NOMO-1 (cell line): ENCODE measurements around the gene MYL10.
A peak's percentile ranks its signal among the peaks of the same experiment; 100 is the strongest.
"Not testable (repeated sequence)": the region's sequence is repeated elsewhere in the genome, so short reads cannot be mapped to it uniquely, and the experiment has no call there.

Experiments used
- DNase-seq, 2 experiments: peaks; one replicate each; lab custom pipeline; 2025; ENCODE audit not compliant: unreplicated experiment in 2 of 2; lab: John Stamatoyannopoulos, UW

The MYL10 gene

GRCh38 chr7:101657171-101657570 lies 28.1 kb upstream of the MYL10 start:
- DNase-seq = no peak

DNA sequence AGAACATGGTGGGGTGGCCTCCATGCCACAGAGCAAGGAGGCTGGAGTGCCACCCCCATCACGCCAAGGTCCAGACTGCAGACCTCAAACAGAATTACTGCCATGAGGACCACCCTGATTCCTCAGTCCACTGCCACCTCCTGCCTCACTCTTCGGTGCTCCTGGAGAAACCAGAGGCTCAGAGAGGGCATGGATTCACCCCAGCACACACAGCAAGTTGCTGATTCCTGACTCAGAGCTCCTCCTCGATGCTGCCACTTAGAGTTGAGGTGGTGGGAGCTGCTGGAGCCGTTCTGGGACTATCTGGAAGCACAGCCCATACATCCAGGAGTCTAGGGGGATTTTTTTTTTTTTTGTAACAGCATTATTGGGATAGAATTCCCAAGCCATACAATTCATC lies 22.0 kb upstream of the MYL10 start:
- DNase-seq = no peak

- DNase-seq = peak; percentile 27
Measured at GRCh38 chr7:101650579-101651081, 21.5 kb upstream of the MYL10 start.

DNA sequence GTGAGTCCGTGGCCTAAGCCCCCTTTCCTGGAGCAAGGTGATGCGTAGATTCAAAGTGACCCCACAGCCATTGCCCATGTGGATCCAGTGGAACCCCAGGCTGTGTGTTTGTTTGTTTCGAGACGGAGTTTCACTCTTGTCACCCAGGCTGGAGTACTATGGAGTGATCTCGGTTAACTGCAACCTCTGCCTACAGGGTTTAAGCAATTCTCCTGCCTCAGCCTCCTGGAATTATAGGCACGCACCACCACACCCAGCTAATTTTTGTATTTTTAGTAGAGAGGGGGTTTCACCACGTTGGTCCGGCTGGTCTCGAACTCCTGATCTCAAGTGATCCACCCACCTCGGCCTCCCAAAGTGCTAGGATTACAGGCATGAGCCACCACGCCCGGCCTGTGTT lies 18.8 kb upstream of the MYL10 start:
- not testable (repeated sequence) for DNase-seq

DNA sequence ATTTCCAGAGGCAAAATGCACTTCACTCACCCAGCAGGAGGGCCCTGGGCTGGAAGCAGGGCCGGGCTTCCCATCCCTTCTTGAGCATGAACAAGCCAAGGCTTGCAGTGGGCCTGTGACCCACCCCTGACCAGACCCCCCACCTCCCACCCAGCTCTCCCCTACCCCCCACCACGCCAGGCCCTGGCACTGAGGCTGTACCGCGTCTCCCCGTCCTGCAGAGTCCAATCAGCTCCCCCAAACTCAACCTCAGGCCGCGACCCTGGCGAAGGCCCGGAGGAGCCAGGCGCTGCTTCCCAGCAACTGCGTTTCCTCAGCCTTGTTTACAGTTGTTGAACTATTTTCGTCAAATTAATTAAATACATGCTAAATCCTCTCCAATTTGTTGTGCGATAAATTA lies 16.9 kb upstream of the MYL10 start:
- DNase-seq = no peak

DNA sequence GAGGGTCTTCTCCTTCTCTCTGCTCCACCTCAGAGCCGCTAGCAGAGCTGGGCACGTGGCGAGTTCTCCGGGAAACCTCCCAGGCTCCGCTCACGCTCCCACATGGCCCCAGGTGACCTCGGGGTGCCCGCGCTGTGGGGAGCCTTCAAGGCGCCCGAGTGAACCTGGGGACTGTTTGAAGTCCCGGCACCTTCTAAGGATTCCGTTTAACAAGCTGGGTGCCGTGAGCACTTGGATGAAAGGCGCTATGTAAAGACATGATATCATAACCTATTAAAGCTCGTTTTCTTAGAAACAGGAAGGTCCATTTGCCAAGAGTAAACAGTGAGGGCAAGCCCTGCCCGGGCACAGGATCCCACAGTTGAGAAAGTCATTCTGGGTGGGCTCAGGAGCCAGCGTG lies 15.8 kb upstream of the MYL10 start:
- no peak for DNase-seq

DNA sequence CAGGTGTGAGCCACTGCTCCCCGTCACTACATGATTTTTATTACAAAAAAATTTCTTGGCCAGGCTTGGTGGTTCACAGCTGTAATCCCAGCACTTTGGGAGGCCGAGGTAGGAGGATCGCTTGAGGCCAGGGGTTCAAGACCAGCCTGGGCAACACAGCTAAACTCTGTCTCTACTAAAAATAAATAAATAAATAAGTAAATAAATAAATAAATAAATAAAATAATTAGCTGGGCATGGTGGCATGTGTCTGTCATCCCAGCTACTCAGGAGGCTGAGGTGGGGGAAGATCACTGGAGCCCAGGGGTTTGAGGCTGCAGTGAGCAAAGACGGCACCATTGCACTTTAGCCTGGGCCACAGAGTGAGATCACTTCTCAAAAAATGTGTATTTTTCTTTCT lies 10.0 kb upstream of the MYL10 start:
- not testable (repeated sequence) for DNase-seq

- DNase-seq = no peak
Measured at GRCh38 chr7:101636822-101637623, 7.9 kb upstream of the MYL10 start.

- no peak for DNase-seq
Measured at GRCh38 chr7:101635484-101635883, 6.4 kb upstream of the MYL10 start.

DNA sequence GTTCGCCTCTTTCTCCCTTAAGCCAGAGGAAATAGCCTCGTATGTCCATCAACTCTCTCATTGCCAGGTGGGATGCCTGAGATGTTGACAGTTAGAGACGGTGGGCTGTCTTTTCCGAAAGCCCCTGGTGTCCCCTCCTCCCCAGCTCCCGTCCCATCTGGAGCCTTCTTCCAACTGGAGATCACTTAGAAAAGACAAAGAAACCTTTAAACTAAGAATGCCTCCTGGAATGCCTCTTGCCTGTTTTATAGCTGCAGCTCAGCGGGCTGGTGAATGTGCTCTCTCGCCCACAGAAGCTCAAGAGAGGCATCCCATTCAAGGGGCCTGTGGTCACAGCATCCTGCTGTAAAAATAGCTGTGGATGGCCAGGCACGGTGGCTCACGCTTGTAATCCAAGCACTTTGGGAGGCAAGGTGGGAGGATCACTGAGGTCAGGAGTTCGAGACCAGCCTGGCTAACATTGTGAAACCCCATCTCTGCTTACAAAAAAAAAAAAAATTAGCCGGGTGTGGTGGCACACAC lies 5.2 kb upstream of the MYL10 start:
- DNase-seq = no peak

DNA sequence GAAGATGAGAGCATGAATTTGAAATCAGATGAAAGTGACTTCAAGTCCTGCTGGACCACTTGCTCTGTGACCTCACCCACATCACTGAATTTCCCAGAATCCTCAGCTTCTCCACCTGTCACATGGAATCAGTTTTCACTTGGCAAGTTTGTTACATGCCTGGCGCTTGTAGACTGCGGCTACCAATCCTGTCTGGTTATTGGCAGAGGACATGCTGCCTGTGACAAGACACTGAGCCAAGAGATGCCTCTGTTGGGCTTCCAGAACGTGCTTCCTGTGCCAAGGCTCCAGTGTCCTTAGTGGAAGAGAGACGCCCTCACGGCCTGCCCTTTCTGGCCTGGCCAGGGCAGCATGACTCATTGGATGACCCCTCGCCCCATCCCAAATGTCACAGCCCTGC lies 4.4 kb upstream of the MYL10 start:
- DNase-seq = no peak

DNA sequence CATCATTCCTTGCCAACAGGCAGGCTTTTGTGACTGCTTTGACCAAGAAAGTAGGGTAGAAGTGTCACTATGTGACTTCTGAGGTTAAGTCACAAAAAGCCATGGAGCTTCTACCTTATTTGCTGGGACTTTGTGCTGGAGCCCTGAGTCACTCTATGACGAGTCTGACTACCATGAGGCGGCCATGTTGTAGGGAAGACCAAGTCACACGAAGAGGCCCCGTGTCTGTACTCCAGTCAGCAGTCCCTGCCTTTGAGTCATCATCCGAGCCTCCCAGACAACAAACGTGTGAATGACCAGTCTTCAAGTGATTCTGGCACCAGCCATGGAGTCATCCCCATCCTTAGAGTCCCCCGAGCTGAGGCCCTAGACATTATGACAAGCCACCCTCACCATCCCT lies 3.5 kb upstream of the MYL10 start:
- DNase-seq = no peak

DNA sequence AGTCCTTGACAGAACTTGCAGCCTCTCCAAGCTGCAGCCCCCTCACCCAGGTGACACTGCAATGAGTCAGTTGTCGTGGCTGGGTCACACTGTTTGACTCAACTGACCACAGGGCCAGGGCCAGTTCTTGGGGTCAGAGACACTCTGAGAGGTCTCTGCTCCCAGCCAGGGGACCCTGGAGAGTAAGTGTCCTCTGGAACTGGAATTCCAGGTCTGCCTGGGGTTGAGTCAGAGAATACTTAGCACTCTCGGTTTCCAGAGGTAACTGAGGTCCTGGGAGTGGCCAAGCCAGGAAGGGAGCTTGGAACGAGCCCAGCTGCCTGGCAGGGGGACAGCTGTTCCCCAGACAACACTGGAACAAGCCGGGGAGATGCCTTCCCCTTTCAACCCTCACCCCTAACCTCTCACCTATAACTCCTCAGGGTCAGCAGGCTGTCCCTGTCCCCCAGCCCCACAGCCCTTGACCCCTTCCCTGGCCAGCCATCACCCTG lies 2.2 kb upstream of the MYL10 start:
- DNase-seq = no peak

- DNase-seq = peak in 1 of 2 experiments; percentile 7
Measured at GRCh38 chr7:101630591-101630990, 1.5 kb upstream of the MYL10 start.

DNA sequence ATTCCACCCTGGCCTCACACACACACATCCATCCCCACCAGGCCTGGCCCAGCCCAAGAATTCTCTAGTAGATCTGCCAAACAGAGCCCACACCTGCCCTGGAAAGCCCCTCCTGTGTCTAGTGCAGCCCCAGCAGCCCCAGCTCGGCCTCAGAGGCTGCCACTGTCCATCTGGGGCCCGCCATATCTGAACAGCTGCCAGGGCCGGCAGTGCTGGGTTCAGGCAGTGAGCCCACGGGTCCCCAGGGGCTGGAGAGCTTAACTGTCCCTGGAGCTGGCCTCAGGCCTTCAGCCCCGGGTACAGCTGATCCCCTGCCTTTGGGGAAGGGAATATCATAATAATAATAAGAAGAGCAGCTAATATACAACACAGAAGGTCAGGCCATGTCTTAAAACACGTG lies 574 bp downstream of the MYL10 start:
- no peak for DNase-seq

- DNase-seq = no peak
Measured at GRCh38 chr7:101626758-101627157, 2.3 kb downstream of the MYL10 start.

- DNase-seq = no peak
Measured at GRCh38 chr7:101626069-101626671, 2.9 kb downstream of the MYL10 start.

- no peak for DNase-seq
Measured at GRCh38 chr7:101625031-101625791, 3.9 kb downstream of the MYL10 start.

GRCh38 chr7:101624246-101625001 lies 4.7 kb downstream of the MYL10 start:
- no peak for DNase-seq

GRCh38 chr7:101622609-101623173 lies 6.4 kb downstream of the MYL10 start:
- no peak for DNase-seq
